ENCODE results near the gene NINJ2. TPM values are rescaled to one million over a fixed set of nuclear protein-coding genes. Genes with fewer than 3 reads are reported as not detected.
"Not testable (repeated sequence)": the region's sequence is repeated elsewhere in the genome, so short reads cannot be mapped to it uniquely, and the experiment has no call there.

Gene NINJ2
- total RNA-seq, 4 donors from 2014 or later, result 8.6 to 28.9 (median 17.5) TPM

- DNase-seq (ENCODE audit: low spot score) (no peak), ATAC-seq (ENCODE audit: low FRiP score) (no peak)
- TF ChIP-seq CTCF (IDR thresholded peaks at IDR 0.05), result no peak
These were observed 18.3 kb downstream of the NINJ2 start for GRCh38 chr12:644818-645552.

DNA sequence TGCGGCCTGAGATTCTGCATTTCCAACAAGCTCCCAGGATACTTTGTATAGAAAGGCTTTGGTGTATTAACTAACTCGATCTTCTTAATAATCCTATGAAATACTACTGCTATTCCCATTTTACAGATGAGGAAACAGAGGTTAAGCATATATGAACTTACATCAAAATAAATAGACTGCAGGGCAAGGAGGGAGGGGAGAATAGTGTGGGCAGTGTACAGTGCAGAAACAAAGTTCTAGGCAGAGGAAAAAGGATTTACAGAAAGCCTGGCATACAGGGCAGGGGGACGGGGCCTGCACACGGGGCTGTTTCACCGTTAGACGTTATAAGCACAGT lies 19.0 kb downstream of the NINJ2 start:
- no peak for ATAC-seq (ENCODE audit: low FRiP score)
- no peak for DNase-seq (ENCODE audit: low spot score)

DNA sequence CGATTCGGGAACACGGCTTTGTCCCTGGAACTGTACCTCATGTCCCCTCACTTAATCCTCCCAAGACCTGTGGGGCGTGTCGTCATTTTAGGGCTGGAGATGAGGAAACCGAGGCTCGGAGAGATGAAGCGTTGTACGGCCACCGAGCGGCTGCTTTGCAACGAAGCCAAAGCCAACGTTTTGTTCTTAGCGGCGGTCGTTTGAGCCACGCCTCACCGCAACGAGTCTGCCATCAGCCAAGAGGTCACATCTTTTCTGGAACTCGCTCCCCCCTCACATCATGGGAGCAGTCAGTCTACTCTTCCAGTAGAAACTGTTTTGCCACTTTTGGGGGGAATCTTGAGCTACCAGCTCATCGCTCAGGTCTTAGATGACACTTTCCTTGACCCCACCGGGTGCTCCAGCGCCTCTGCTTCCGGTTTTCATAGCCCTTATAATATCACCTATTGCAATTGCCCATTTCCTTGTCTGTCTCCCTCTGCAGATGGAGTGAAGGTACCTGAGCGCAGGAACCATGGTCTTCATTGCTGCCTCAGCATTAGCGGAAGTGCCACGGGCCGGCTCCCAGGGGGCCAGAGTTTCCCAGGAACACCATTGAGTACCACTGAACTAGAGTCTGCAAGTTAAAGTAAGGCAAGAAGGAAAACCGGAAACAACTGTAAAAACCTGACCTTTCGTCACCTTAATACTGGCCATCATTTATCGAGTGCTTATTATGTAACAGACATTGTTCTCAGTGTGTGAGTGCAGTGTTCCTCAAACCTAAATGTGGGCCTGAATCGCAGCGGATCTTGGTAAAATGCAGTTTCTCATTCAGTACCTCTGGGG lies 19.6 kb downstream of the NINJ2 start:
- no peak for TF ChIP-seq CTCF (IDR thresholded peaks at IDR 0.05)
- no peak for ATAC-seq (ENCODE audit: low FRiP score)
- DNase-seq (ENCODE audit: low spot score), result no peak

More for the DNA sequence above, 19.0 kb downstream of the NINJ2 start:
- no peak for TF ChIP-seq CTCF (IDR thresholded peaks at IDR 0.05)

- ATAC-seq (ENCODE audit: low FRiP score) (peak; percentile 74), DNase-seq (ENCODE audit: low spot score) (no peak)
- no peak for TF ChIP-seq CTCF (IDR thresholded peaks at IDR 0.05)
These were observed 20.4 kb downstream of the NINJ2 start for GRCh38 chr12:642633-643474.

DNA sequence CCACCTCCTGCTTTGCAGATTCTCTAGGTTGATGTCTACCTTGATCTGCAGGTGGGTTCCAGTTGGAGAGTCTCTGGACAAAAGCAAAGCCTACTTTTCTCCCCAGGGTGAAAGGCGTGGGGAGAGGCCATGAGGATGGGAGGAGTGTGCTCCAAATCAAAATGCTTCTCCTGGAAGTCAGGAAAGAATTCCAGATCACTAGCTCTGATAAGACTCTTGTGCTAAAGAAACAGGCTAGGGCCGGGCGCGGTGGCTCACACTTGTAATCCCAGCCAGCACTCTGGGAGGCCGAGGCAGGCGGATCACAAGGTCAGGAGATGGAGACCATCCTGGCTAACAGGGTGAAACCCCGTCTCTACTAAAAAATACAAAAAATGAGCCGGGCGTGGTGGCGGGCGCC lies 21.9 kb downstream of the NINJ2 start:
- not testable (repeated sequence) for ATAC-seq (ENCODE audit: low FRiP score); DNase-seq (ENCODE audit: low spot score)

DNA sequence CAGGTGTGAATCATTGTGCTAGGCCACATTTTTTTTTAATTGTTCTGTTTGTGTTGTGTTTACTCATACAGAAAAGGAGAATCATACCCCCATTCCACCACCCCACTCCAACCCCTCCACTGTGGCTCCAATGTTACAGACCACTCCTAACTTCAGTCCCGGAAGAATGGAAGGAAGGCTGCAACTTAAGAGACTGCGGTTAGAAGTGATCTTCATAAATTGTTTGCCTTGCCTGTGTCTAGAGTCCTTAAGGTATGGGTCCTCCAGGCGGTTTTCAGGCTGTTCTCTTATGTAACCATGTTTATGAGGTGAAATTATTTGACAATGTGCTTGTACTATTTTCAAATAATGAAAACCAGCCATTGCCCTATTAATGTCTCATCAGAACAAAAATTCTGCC lies 22.5 kb downstream of the NINJ2 start:
- DNase-seq (ENCODE audit: low spot score), result no peak
- no peak for ATAC-seq (ENCODE audit: low FRiP score)
- no peak for TF ChIP-seq CTCF (IDR thresholded peaks at IDR 0.05)

DNA sequence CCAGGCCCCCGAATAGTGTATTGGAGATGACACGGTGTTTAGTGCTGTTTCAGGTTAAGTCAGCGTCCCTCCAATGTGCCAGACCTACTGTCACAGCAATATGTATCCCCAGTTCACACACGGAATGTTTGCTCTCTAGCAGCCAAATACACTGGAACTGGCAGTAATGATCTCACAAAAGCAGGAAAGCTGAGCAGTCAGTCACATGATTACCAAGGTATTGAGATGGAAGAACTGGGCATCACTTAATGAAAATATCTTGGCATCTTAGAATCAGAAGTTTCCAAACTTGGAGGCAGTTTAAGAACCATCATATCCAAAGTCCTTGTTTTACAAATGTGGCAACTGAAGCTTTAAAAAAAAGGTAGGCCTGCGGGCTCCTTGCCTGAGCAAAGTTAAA lies 23.3 kb downstream of the NINJ2 start:
- ATAC-seq (ENCODE audit: low FRiP score) (no peak), DNase-seq (ENCODE audit: low spot score) (no peak)
- no peak for TF ChIP-seq CTCF (IDR thresholded peaks at IDR 0.05)

Measured in omental fat pad (tissue), 4 donors.